Cerebellar cortex (tissue), 1 donor: ENCODE data around the gene CNTN4.

Source experiments
- DNase-seq: peaks from one replicate; pipeline ENCODE4 v3.0.0-alpha.2; 2015; ENCODE audit warnings: low spot score

CNTN4 gene

DNA sequence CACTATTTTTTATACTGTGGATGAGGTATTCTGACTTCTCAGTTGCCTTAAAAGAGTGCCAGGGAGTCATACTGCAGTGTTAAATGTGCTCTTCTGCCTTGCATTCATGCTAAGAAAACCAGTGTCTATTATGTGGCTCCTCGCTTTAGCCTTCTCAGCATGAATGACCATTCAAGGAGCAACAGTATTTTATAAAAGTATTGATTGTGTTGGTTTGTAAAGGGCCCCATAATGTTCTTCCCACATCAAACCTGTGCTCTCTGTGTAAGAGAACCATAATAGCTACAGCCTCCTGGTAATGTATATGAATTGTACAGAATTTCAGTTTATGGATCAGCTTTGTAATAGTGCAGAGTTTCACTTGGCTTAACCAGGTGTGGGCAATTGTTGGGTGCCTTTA, 316.4 kb downstream of the CNTN4 start:
- no peak for DNase-seq

- DNase-seq = no peak
Measured at GRCh38 chr3:2420919-2421318, 322.3 kb downstream of the CNTN4 start.

DNA sequence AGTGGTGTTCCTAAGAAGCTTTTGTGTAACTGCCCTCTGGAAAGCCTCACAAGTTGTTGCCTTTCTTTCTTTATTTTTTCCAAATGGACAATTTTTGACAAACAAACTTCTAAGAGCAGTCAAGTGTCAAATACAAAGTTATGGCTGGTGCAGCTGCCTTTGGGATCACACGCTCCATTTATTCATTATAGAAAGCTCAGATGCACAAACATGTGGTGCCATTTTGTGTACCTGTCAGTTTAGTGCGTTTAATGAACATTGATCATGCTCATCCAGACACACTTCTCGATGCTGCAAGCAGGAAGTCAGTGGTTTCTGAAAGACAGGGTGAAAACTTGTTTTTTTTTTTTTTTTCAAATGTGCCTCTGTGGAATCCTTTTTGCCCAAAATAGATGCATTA, 324.5 kb downstream of the CNTN4 start:
- no peak for DNase-seq

GRCh38 chr3:2441558-2441957, 342.9 kb downstream of the CNTN4 start:
- peak; percentile 20 for DNase-seq

GRCh38 chr3:2446146-2446545, 347.5 kb downstream of the CNTN4 start:
- DNase-seq = peak; percentile 66

DNA sequence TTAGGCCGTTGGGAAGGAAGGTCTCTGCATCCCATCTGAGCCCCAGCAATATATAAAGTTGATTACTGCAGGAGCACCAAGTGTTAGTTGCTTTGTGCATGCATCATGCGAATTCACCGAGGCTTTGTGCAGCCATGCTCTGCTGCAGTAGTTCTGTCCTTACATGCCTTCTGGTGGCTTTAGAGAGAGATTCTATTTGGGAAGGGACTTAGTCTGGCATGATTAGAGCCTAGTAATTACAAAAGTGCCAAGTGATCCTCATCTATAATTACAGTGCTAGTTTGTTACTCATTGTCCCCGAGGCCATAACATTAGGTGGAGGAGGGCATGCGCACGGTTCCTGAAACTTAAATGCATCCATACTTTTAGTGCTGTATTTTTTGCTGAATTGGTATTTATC, 353.6 kb downstream of the CNTN4 start:
- DNase-seq = no peak

DNA sequence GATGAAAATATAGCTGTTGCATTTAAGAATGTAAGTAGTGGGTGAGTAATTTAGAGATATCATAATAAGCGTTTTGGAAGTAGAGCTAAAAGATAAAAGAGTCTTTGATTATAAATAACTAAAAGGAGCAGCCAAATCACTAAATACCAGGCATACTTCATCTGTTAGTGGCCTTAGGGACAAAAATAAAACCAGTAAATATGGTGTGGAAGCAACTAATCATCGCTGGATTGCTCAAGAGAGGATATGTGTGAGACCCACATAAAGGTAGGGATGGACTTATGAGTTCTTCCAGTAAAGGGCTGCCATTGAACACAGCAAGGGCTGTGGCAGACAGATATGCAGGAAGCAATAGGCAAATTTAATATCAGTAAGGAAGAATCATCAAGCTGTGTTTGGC, 356.2 kb downstream of the CNTN4 start:
- no peak for DNase-seq

DNA sequence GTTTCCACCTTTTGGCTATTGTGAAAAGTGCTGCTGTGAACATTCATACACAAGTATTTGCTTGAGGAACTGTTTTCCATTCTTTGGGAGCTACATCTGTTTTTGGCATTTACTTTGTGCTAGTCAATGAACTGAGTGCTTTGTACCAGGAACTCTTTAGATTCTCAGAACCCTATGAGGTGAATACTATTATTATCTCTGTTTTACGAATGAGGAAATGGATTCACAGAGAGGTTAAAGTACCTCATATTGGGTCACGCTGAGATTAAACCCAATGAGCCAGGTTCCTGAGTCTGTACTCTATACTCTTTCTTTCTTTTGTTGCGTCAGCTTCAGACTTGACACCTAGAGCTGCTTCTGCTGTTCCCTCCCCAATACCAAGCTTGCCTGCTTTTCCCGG, 358.1 kb downstream of the CNTN4 start:
- no peak for DNase-seq

- no peak for DNase-seq
Measured at GRCh38 chr3:2458816-2459215, 360.1 kb downstream of the CNTN4 start.

DNA sequence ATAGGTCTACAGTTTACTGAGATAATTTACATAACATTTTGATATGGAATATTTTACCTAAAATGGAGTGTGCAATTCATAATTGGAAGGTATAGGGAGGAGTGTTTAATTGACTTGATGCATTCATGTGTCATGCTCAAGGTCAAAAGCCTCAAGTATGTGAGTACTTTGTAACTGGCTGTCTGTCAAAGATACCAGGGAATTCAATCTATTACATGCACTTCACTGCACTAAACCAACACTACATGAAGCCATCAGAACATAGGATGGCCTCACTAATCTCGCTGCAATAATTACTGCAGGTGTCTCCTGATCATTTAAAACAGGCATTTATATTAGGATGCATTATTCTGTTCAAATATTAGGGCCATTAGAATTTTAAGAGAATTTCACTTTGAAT, 367.2 kb downstream of the CNTN4 start:
- no peak for DNase-seq

GRCh38 chr3:2468816-2469215, 370.1 kb downstream of the CNTN4 start:
- no peak for DNase-seq

GRCh38 chr3:2476996-2477395, 378.3 kb downstream of the CNTN4 start:
- peak; percentile 28 for DNase-seq

DNA sequence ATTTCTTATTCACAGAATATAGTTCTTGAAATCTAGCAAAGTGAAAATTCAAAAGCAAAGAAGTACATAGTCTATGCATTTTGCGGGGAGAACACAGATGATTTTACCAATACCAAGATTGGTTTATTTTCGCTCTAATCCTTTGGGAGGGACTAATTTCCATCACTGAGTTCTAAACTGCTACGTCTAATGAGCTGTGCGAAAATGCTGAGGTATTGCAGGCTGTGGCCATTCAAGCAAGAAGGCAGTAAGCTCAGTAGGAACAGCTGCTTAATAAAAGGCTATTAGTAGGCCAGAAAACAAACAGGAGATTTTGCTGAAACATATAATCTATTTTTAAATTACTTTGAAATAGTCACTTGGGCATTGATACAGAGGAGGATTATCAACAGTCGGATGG, 379.0 kb downstream of the CNTN4 start:
- DNase-seq = peak; percentile 66

DNA sequence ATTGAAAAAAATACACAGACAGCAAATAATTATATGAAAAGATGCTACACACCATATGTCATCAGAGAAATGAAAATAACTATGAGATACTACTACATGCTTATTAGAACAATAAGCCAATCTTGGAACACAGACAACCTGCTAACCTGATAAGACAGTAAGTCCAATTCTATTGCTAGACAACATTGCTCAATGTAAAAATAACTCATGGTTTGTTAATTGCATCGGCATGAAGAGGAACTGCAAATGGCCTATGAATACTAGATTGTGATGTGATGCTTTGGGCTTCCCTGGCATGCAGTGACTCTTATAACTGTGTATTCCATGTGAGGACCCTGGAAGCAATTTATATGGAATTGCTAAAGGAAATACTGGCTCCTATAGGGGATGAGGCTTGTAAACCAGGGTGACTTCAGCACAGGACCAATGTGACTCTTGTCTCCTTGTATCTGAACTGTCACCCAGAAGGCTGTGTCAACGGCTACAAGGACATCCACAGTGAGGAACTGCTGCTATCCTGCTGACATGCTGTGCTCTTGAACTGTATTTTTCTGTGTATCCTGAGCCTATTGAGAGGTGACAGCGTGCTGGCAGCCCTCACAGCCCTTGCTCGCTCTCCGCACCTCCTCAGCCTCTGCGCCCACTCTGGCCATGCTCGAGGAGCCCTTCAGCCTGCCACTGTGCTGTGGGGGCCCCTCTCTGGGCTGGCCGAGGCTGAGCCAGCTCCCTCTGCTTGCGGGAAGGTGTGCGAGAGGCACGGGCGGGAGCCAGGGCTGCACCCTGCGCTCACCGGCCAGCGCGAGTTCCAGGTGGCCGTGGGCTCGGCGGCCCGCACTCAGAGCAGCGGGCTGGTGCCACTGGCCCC, 385.7 kb downstream of the CNTN4 start:
- no peak for DNase-seq

GRCh38 chr3:2485027-2485375, 386.3 kb downstream of the CNTN4 start:
- DNase-seq = no peak

DNA sequence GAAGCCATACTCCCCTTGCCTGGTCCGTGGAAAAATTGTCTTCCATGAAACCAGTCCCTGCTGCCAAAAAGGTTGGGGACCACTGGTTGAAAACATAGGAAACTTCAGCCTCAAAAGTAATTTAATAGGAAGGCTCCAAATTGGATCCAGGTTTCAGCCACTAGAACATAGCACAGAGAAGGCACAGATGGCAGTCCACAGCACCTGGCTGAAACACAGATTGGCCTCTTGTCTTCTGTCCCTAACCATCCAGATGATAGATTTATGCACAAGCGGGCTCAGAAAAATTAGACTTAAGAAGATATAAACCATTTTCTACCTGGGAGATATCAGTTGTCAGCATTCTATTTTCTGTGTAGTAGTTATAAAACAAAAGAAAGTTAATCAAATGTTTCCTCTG, 397.1 kb downstream of the CNTN4 start:
- DNase-seq = peak; percentile 83

GRCh38 chr3:2504912-2505311, 406.2 kb downstream of the CNTN4 start:
- no peak for DNase-seq

DNA sequence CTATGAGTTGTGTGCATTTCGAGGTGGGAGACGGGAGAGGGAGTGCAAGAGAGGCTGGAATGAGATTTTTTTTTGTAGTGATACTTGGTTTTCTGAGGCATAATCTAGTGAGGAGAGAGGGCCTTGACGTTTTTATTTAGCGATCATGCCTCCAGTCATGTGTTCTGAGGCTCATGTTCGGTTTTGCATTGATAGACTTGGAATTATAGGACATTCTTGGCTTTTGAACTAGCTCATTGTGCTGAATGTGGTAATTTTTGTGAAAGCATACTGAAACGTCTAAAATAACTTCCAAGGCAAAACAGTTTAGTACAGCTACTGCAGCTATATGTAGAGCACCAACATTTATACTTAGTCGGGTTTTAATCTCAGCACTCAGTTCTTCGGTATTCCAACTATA, 408.1 kb downstream of the CNTN4 start:
- DNase-seq = no peak

DNA sequence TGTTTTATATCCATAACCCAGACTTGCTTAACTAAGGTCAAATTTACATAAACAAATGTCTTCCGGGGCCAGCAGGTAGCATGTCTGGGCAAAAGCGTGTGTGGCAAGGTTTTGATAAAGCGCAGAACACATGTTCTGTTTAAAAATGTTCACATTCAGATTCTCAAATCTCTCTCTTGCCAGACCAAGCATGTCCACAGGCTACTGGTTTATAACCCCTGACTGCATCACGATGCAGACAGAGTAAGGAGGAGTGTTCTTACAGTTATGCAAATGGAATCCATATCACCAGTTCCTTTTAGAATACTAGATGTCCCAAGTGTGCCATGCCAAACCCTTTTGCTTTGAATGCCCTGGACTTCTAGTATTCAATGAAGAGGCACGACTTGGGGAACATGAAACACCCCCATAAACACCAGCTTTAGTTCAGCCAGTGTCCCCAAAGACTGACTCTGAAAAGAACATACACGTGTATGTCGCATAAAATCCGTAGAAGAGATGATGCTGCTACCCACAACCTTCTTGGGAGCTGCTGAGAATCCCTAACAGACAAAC, 412.0 kb downstream of the CNTN4 start:
- peak; percentile 51 for DNase-seq

DNA sequence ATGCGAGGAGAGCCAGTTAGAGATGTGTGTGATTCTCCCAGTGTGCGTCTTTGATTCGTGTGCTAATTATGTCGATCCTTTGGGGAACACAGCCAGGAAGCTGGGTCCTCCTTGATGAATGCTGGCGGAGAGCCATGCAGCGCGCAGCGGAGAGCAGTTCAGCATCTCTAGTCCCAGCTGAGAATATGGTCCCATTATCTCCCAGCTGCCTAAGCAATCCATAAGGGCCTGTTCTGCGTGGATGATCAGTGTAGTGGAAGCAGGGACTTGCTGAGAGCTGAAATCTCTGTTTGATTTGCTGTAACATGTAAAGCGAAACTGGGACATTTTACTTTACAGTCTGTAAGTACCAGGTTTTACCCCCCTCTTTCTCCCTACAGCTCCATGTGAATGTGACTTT, 412.7 kb downstream of the CNTN4 start:
- peak; percentile 65 for DNase-seq

GRCh38 chr3:2512881-2513280, 414.2 kb downstream of the CNTN4 start:
- DNase-seq = no peak

DNA sequence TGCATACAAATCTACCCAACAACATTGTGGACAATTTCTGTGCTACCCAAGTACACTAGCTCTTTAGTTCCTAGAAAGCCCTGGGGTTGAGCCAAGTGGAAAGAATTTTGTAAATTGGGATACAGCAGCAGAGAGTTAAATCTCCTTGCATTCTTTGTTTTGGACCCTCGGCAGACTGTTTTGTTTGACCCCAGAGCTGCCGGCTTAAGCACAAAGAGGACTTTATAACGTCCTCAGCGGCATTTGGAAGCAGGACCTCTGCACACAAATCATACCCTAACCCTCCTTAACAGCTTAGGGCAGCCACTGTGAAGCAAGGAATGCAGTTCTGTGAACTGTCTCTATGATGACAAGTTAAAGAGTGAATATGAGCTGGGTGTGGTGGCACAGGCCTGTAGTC, 415.3 kb downstream of the CNTN4 start:
- no peak for DNase-seq

- no peak for DNase-seq
Measured at GRCh38 chr3:2516762-2517441, 418.2 kb downstream of the CNTN4 start.
